NCI-H446 (cell line): ENCODE measurements around the gene SUPT20H.
"Not testable (repeated sequence)": the region's sequence is repeated elsewhere in the genome, so short reads cannot be mapped to it uniquely, and the experiment has no call there.

Experiments
- DNase-seq, 2 experiments: peaks; one replicate each; lab custom pipeline; 2025; lab: John Stamatoyannopoulos, UW

SUPT20H gene

DNA sequence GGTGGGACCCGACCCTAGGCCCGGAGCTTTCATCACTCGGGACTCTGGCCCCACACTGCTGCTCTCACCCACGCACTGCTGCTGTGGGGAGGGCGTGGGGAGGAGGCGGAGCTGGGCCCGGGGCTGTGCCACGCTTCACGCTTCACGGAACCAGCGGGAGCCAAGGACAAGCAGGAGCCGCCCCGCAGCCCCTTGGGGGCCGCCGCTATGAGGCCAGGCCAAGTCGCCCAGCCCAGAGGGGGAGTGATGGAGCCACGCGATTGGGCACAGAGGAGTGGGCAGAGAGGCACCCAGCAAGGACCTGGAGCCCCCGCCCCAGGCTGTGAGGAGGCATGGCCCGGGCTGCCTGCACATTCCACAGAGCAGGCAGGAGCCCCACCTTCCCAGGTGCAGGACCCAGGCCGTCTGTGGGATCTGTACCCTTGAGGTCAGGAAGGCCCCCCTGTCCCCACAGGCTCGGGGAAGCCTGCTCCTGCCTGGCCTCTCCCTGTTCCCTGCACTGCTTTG lies 10.2 kb upstream of the SUPT20H start:
- DNase-seq = no peak

DNA sequence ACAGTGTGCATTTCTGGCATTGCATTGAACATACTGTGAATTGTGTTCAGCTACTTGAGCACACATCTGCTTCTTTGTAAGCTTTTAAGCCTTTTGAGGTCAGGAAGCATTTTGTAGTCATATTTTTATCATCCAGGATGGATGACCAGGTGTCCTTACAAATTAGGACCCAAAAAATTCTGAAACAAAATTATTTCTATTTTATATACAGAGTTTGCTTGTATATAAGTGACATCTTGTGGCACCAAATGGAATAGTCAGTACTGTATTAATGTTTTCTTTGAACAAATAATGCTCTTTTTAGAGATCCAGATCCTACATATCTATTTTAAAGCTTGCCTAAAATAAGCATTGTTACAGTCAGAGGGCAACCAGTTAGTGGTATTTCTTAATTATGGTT lies 9.5 kb upstream of the SUPT20H start:
- DNase-seq = peak in 1 of 2 experiments; percentile 6

DNA sequence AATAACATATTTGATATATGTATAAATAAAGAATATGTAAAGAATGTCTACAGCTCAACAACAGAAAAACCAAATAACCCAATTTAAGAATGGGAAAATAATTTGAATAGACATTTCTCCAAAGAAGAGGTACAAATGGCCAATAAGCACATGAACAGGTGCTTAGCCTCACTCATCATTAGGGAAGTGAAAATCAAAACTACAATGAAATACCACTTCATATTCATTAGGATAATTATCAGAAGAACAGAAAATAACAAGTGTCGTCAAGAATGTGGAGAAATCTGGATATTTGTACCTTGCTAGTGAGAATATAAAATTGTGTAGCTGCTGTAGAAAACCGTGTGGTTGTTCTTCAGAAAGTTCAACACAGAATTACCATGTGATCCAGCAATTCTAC lies 8.4 kb upstream of the SUPT20H start:
- no peak for DNase-seq

DNA sequence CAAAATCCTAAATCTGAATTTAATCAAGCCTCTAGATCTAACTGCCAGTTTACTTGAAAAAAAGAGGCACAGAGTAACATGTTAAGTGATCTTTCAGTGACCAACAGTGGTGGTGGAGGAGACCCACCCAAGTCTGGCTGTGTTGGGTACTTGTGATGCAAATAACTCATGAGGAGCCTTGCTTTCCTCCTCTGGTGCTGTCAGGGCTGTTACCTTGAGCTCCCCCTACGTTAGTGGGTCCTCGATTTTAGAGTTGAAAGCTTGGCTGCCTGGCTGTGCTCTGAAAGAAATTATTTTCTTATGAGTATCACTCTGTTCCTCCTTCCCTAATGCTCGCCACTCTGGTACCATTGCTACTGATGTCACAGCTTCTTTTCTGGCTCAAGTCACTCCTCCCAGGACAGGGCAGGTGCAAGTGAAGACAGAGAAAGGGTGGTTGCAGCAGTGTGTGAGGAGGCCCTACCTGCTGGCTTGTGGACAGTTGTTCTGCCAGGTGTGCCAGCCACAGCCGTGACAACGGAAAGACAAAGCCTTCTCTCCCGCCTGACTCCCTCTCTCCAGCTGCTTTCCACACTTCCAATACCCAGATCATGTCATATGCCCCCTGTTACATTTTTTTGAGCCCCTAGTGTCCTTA lies 6.5 kb upstream of the SUPT20H start:
- DNase-seq = no peak

DNA sequence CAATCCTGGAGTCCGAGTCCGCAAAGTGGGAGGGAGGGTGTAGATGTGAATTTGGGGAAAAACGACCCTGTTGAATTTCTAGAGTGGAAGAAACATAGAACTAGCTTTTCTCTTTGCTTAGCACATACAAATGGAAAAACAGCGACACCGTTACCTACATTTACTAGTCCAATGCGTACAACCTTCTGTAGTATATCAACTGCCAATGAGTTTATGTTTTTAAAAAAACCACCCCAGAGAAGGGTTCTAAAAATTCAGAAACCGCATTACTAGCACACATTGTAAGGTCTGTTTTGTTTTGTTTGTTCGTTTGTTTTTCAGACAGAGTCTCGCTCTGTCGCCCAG lies 332 bp upstream of the SUPT20H start:
- no peak for DNase-seq

DNA sequence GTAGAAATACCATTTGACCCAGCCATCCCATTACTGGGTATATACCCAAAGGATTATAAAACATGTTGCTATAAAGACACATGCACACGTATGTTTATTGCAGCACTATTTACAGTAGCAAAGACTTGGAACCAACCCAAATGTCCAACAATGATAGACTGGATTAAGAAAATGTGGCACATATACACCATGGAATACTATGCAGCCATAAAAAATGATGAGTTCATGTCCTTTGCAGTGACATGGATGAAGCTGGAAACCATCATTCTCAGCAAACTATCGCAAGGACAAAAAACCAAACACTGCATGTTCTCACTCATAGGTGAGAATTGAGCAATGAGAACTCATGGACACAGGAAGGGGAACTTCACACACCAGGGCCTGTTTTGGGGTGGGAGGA lies 3.3 kb downstream of the SUPT20H start:
- DNase-seq = not testable (repeated sequence)

DNA sequence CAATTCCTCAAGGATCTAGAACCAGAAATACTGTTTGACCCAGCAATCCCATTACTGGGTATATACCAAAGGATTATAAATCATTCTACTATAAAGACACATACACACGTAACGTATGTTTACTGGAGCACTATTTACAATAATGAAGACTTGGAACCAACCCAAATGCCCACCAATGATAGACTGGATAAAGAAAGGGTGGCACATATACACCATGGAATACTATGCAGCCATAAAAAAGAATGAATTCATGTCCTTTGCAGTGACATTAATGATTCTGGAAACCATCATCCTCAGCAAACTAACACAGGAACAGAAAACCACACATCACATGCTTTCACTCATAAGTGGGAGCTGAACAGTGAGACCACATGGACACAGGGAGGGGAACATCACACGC lies 6.4 kb downstream of the SUPT20H start:
- DNase-seq = not testable (repeated sequence)

DNA sequence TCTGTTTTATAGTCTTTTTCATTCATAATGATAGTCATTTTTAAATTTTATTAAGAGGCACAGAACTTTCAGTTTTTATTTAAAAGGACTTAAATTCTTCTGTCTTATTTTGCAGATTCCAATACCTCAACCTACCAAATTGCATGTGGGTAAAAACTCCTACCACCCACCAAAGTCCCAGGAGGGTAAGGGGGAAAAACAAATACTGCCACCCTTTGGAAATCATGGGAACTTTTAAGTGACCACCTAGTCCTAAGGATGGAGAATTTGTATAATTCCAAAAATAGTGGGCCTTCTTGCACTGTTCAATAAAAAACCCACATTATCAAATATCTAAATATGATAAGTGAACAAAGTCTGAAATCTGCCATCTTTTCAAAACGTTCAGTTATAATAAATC lies 9.7 kb downstream of the SUPT20H start:
- no peak for DNase-seq

DNA sequence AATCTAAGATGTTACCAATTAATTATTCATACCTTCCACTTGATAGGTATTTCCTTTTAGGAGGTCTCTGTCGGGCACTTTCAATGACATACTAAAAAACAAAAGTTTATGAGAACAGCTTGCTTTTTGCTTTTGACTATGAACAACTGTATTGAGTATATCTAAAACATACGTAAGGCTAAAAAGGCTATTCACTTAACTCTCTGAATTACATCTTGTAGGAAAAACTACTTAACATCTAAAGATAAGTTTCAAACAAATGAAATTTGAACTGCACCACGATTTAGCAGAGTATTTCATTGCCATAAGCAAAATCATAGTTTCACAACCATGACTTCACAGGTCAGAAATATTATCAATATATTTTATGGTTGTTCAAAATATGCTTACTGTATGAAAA lies 11.6 kb downstream of the SUPT20H start:
- no peak for DNase-seq

DNA sequence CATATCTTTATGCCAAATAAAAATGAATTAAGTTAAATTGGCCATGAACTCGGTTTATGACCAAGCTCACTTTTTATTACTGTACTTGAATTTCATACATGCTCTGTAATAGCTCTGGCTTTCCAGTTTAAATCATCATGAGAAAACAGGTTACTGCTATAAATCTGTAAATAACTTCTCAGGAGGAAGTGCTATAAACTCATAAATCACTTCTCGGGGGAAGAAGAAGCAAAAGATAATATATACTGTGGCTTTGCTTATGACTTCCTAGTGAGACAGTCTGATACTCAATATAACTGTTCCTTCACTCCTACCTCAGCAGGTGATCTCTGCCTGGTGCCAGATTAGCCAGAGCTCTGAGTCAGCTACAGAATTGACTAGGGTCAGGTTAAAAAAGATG lies 12.5 kb downstream of the SUPT20H start:
- DNase-seq = no peak

DNA sequence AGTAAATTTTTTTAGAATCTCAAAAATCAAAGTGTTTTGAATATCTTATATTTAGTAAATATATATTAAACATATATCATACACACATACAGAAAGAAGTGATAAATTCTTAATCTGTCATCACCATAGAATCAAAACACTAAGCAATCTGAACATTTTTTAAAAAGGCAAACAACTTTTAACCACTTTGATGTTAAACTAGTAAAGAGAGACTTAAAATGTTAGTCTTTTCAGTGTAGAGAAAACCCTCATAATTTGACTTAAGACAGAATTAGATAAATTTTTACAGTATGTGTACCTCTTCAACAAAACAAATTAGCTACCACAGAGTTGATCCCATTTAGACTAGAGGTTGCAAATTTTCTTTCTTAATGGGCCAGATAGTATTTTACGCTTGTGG lies 13.4 kb downstream of the SUPT20H start:
- DNase-seq = no peak

DNA sequence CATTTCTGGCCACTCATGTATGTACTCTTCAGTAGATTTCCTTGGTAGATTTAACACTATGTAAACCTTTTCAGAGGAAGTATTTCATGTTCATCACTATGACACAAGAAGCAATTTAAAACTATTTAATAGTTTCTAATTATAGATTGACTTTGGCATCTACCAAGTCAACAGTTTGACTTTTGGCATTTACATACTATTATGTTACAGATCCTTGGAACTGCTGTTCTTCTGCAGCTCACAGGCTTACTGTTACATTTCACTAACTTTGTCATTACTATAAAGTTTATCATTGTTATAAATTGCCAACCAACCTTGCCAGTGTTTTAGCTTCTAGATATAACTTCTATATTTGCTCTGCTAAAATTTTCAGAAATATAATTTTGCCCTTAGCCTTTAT lies 18.7 kb downstream of the SUPT20H start:
- DNase-seq = no peak

DNA sequence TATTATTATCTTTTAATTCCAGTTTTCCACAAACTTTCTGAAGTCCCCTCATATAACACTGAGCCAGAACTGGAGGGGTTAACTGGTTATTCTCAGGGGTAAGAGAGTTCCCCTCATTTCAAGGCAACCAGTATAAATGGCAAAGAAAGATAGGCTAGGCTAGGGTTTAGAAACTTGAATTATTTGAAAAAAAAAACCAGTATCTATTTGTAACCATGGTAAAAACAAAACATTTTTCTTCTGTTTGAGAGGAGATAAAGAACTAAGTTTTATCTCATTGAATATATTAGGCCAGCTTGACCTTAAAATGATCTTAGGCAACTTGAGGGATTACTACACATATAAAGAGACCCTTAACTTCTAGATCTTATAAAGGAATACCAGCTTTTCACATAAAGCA lies 19.6 kb downstream of the SUPT20H start:
- DNase-seq = no peak

DNA sequence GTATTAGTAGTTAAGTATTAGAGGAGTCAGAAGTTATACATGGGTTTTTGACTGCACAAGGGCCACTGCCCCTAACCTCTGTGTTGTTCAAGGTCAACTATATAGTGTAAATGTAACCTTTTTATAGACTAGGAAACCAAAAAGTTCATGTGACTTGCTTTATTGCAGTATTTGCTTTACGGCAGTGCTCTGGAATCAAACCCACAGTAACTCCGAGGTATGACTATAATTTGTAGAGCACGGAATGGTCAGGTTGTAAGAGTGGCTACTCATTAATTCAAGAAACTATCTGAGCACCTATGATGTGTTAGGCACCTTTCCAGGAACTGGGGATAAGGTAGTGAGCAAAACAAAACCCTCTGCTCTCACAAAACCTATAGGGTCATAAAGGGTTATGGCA lies 22.2 kb downstream of the SUPT20H start:
- no peak for DNase-seq

DNA sequence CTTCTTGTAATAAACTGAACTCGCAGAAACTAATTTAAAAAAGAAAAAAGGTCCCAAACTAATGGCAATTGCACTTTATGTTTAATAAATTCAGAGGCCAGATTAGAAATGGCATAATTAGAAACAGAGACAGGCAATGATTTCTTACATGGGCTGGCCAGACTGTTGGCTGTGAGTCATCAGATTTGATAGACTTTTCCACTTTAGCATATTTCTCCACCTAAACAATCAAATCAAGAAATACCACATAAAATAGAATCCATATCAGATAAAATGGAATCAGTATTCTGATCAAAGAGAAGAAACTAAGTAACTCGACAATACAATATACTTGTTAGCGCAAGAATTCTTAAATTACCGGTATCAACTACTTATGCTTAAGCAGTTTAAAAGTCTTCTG lies 29.9 kb downstream of the SUPT20H start:
- no peak for DNase-seq

DNA sequence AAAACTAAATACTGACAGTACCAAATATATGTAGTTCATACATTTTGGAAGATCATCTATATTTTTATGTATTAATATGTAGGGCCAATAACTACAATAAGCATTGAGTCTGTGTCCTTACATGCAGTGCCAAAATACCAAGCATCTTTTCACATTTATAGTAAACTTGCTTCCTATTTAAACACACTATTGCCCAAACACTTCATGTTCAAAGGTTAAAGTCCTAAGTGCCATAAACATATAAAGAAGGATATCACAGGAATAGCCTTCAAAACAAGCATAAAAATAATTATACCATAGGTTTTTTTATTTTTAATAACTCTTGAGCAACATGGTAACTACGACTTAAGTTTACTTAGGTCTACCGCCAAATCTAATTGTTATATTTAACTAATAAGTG lies 31.8 kb downstream of the SUPT20H start:
- no peak for DNase-seq

DNA sequence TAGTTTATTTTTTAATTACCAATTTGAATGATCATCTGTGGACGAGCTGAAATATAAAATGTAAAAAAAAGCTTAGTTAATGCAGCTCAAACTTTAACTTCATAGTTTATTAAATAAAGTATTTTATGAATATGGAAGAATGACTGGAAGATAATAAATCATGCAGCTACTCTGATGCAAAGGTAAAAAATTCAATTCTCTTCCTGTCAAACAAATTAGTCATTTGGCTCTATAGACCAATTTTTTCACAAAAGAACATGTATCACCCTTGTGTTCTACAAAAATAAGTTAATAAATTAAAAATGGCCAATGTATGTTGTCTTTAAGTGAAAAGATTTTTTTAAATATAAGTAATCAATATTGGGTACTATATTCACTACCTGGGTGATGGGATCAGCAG lies 32.7 kb downstream of the SUPT20H start:
- no peak for DNase-seq

DNA sequence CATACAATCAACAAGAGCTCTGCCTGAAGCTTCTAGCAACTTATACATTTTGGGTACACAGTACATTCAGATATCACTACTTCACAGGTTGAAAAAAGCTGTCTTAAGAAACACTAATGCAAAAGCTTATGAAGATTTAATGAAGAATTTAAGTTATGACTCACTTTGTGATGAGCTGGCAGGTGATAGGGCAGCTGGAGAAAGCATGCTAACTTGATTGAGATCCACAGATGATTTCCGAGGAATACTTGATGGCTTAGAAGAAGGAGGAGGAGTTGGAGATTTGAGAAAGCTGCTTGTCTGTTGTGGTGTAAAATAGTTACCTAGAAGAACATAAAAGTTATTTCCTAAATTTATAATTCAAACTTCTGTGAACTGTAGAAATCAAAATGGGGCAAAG lies 35.6 kb downstream of the SUPT20H start:
- DNase-seq = no peak

DNA sequence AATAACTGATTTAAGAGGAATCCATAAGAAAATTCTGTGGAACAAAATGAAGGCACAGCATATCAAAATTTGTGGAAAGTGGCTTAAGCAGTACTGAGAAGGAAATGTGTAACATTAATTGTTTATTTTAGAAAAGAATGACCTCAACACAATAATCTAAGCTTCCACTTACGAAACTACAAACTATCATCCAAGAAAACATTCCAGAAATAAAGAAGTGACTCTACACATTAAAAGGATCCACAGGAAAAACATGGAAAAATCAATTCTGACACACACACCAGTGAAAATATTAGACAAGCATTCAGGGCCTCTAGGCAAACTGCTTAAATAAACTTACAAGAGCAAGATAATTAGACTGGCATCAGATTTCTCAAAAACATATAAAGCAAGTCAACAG lies 44.9 kb downstream of the SUPT20H start:
- no peak for DNase-seq

DNA sequence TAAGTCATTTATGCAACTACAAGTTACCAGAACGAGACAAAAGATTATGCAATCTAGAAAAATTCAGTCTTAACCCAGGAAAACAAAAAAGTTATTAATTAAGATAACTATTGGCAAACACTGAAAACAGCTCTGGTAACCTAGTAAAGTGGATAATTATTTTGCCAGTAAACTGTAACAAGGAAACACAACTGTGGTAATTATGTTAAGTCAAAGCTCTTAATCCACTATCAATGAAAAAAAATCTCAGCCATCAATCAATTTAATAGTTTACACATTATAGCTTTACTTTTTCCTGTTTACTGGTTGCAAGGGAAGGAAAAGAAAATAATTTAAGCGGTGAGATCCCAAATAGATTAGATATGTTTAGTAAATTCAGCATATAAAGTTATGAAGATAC lies 47.7 kb downstream of the SUPT20H start:
- DNase-seq = no peak

DNA sequence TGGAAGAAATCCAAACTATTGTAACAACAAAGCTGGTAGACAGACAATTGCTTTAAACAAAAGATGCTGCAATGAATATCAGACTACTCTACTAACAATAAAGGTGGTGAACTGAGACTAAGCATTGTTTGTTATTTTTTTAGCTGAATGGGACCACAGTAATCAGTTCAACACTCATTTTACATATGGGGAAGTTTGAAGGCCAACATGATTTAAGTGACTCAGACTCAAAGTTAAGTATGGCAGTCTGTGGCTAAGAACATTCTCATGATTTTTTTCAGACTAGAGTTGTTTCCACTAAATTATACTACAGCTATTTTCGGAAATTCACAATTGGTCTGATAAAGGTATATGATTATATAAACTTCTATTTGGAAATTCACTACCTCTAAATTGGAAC lies 48.5 kb downstream of the SUPT20H start:
- no peak for DNase-seq

DNA sequence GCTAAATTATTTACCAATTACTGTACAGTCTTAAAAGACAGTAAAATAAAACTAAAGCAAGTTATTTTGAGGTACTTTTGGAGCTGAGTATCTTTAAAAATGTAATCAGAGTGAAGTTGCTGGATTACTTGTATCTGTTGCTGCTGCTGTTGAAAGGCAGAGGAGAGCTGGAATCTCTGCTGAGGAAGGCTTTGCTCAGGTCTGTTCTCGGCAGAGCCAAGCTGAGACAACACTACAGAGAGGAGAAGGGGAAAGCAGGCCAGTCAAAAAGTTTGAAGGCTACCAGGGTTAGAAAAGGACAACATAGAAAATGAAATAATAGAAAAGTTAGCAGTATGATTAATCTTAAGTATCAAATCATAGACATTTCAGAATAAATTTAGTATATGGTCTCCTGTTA lies 49.1 kb downstream of the SUPT20H start:
- no peak for DNase-seq

DNA sequence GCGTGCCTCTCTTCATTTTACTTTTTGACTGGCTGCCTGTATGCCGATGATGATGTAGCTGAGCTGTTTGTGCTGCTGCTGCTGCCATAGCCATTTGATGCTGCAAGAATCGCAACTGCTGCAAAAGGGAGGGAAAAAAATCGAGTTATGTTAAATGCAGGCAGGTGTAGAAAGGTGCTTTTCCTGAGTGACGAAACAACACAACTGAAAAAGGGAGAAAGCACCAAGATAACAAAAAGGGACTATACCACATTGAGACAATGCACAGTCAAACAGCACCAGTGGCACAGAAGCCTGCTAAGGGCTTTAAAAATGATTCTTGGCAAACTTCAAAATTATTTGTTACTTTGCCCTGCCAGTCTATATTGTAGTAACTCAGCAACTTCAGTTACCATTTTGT lies 49.8 kb downstream of the SUPT20H start:
- DNase-seq = no peak

DNA sequence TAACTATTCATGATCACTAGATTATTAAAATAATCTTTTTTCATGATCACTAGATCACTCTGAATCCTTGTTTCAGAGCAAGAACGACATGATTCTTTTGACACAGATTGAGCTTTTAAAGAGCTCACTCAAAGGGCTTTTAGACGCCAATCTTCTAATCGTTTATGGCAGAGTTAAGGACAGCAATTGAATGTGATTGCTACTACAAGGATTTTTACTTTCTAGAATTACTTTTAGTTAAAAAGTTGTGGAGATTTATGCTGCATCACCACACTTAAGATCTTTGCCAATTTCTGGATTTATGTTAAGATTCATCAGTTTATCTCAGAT lies 57.6 kb downstream of the SUPT20H start:
- DNase-seq = no peak
